ENCODE results near the gene PPP1R14C.

DNA sequence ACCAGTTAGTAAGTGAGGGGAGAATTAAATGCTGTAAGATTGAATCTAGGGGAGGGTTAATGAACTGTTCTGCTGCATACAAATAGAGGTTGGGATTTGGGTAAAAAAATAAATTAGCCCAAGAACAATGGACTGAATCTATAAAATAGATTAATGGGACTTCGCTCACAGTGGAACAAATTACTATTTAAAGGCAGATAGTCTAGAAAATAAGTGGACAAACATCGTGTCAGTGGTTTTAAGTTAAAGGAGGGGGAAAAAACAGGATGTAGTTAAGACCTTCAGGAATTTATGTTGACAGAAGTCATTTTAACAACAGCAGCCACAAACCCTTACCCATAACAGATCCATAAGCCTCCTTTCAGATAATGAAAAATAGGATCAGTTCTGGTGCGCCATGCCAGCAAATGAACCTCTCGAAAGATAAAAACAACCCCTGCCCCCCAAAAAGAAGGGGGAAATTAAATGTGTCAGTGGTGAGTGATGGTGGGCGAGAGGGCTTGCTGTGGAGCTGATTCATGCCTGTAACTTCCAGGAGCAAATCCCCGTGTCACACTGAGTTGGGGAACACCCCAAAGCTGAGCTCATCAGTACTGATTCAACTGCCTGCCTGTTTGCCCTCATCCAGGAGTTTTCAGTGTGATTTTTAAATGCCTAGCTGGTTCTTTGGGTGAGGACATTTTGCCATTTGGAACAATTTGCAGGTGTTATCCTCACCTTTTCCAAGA lies 86.8 kb downstream of the PPP1R14C start:
- TF ChIP-seq, protein P1, sequence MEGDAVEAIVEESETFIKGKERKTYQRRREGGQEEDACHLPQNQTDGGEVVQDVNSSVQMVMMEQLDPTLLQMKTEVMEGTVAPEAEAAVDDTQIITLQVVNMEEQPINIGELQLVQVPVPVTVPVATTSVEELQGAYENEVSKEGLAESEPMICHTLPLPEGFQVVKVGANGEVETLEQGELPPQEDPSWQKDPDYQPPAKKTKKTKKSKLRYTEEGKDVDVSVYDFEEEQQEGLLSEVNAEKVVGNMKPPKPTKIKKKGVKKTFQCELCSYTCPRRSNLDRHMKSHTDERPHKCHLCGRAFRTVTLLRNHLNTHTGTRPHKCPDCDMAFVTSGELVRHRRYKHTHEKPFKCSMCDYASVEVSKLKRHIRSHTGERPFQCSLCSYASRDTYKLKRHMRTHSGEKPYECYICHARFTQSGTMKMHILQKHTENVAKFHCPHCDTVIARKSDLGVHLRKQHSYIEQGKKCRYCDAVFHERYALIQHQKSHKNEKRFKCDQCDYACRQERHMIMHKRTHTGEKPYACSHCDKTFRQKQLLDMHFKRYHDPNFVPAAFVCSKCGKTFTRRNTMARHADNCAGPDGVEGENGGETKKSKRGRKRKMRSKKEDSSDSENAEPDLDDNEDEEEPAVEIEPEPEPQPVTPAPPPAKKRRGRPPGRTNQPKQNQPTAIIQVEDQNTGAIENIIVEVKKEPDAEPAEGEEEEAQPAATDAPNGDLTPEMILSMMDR (IDR thresholded peaks at IDR 0.05; ENCODE audit: poor library complexity) = no peak
- TF ChIP-seq EZH2 (IDR thresholded peaks at IDR 0.05; ENCODE audit: borderline replicate concordance) = no peak
- TF ChIP-seq EZH2phosphoT487 (IDR thresholded peaks at IDR 0.05; ENCODE audit: low read depth, severe bottlenecking, unreplicated experiment) = no peak
